ENCODE measurements around the gene DAPK1.

GRCh38 chr9:87650611-87651295 is 153.1 kb downstream of the DAPK1 start:
- TF ChIP-seq CTCF (IDR thresholded peaks at IDR 0.05) (no peak), POLR2AphosphoS5 (IDR thresholded peaks at IDR 0.05) (no peak), POLR2A (IDR thresholded peaks at IDR 0.05) (no peak), EP300 (IDR thresholded peaks at IDR 0.05) (no peak)

Data from stomach (tissue), 4 donors.